ENCODE results near the gene RFX4.
"Not testable (repeated sequence)": the region's sequence is repeated elsewhere in the genome, so short reads cannot be mapped to it uniquely, and the experiment has no call there.

RFX4 gene

DNA sequence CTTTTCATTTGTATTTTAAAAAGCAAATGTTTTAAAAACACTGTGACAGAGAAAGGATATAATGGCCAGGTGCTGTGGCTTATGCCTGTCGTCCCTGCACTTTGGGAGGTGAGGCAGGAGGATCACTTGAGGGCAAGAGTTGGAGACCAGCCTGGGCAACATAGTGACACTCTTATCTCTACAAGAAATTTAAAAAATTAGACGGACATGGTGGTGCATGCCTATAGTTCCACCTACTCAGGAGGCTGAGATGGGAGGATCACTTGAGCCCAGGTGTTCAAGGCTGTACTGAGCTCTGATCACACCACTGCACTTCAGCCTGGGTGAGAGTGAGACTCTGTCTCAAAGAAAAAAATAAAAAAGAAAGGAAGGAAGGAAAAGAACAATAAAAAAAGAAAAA is 7.8 kb downstream of the RFX4 start:
- no peak for DNase-seq (ENCODE audit: low read depth)

GRCh38 chr12:106594447-106594846 is 11.6 kb downstream of the RFX4 start:
- no peak for DNase-seq (ENCODE audit: low read depth)

DNA sequence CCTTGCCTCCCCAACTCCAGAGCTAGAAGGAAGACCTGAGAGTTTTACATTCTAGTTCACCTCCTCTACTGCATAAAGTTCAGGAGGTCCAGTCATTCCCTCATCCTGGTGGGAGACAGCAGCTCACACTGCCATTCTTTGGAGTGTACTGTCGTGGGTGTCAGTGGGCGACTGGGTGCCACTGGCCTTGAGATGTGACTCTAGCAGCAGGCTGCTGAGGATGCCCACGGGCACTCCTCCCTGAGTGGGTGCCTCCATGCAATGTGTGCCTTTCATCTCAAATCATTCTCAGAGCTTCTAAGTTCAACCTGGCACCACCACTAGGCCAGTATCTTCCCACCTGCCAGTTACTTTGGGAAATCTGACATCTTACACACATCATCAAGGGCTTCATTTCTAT is 12.5 kb downstream of the RFX4 start:
- DNase-seq (ENCODE audit: low read depth): no peak

DNA sequence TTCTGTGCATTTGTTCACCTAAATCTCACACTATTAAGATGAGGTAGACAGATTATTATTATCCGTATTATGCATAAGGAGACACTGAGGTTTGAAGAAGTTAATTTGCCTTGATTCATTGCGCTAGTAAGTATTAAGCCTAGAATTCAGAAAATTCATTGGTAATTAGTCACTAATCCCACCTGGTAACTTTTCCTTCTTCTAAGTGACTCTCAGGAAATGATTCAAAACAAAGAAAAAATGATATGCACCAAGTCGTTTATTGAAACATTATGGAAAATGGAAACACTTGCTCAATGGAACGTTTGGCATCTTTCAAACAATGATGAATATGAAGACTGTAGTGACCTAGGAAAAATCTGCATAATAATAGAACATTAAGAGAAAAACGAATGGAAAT is 15.2 kb downstream of the RFX4 start:
- DNase-seq (ENCODE audit: low read depth): no peak

GRCh38 chr12:106599302-106599701 is 16.5 kb downstream of the RFX4 start:
- DNase-seq (ENCODE audit: low read depth): no peak

- DNase-seq (ENCODE audit: low read depth): no peak
These were observed 17.7 kb downstream of the RFX4 start for GRCh38 chr12:106600503-106600902.

DNA sequence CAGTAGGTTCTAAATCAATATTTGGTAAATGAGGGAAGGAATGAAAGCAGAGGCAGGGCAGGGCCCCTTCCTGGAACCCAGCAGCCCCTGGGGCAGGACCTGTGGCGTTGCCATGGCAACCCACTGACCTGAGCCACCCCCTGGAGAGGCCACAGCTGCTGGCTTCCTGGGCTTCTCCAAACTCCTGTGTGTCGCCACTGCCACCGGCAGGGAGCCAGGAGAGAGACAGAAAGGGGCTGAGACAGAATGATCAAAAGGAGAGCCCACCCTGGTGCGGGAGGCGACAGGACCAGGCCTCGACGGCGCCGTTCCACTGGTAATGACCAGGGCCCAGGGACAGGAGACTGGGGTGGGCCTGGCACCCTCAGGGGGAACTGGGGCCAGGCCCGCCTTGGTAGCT is 18.2 kb downstream of the RFX4 start:
- no peak for DNase-seq (ENCODE audit: low read depth)

DNA sequence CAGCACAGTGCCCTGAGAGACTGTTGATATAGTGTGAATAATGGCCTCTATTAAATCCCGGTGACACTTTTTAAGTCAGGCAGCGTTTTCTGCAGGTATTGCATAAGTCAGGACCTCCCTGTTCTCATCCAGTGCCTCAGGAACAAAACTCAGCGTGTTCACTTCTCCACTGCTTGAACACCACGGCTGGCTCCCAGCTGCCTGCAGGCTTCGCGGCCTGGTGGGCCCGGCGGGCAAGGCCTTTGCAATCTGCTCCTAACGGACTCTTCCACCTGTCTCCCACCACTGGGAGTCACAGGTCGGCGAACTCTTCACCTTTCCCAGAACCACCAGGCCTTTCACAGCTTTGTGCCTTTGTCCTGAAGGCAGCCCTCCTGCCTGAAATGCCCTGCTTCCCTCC is 18.7 kb downstream of the RFX4 start:
- no peak for DNase-seq (ENCODE audit: low read depth)

- DNase-seq (ENCODE audit: low read depth): no peak
These were observed 19.3 kb downstream of the RFX4 start for GRCh38 chr12:106602076-106602475.

DNA sequence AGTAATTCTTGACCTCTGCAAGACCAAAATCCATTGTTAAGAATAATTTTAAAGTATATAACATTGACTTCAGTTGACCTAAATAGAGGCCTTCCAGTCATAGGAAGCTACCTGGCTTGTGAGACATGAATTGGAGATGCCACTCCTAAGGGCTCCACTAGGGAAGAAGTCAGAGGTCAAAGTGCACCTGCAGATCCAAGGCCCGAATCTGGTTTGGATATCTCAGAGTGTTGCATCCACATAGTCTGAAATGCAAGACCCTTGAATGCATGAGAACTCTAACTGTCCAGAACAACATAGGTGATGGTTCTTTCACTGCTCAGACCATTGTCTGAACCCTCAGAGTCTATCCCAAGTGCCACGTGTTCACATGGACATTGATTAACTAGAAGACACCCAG is 22.4 kb downstream of the RFX4 start:
- DNase-seq (ENCODE audit: low read depth): no peak

DNA sequence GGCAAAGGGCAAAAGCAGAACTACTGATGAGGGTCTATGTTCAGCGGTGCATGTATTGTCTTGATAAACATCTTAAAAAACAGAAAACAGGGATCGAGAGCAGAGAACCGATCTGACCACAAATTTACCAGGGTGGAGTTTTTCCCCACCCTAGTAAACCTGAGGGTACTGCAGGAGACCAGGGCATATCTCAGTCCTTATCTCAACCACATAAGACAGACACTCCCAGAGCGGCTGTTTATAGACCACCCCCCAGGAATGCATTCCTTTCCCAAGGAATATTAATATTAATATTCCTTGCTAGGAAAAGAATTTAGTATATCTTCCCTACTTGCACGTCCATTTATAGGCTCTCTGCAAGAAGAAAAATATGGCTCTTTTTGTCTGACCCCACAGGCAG is 37.8 kb downstream of the RFX4 start:
- not testable (repeated sequence) for DNase-seq (ENCODE audit: low read depth)

DNA sequence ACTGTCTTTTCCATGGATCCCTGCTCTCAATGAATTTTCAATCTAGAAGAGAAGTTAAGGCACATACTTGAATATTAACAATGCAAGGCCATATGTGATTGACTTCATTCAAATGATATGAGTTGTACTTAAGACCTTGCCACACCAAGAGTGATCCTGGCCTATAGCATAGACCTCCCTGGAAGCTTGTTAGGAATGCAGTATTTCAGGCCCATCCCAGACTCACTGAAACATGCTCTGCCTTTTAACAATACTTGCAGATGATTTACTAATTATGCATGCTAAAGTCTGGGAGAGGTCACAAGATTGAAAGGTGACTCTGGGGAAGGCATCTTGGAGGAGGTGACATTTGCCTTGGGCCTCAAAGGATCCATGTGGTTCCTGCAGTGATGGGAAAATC is 43.2 kb downstream of the RFX4 start:
- no peak for DNase-seq (ENCODE audit: low read depth)

DNA sequence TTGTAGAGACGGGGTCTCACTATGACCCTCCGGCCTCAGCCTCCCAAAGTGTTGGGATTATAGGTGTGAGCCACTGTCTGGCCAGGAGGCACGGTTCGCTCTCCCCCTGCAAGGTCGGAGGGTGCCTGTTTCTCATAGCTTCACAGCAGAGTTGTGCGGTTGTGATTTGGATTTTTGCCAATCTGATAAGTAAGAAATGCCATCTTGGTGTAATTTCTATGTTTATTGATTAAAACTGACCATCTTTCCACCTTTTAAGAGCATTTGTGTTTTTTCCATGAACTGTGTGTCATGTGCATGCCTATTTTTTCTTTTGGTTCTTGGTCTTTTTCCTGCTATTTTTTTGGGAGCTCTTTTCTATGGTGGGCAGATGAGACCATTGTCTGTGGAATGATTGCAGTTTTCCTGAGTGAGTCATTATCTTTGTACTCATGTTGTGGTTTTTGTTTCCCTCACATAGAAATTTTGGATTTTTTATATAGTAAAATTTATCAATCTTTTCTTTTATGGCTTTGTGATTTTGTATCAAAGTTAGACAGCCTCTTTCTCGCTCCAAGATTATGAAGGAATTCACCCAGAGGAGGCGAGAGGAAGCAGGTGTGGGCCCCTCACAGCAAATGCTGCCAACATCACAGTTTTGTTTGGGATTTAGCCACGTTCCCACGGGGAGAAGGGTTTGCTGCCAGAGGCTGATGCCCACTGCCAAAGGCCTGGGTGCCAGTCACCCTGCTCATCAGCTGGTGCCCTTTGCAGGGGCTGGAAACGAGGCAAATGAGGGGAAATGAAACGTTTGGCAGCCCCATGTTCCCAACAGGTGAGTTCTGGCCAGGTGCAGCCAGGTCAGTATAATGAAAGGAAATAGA is 47.2 kb downstream of the RFX4 start:
- no peak for DNase-seq (ENCODE audit: low read depth)

- no peak for DNase-seq (ENCODE audit: low read depth)
These were observed 48.3 kb downstream of the RFX4 start for GRCh38 chr12:106631150-106631549.

DNA sequence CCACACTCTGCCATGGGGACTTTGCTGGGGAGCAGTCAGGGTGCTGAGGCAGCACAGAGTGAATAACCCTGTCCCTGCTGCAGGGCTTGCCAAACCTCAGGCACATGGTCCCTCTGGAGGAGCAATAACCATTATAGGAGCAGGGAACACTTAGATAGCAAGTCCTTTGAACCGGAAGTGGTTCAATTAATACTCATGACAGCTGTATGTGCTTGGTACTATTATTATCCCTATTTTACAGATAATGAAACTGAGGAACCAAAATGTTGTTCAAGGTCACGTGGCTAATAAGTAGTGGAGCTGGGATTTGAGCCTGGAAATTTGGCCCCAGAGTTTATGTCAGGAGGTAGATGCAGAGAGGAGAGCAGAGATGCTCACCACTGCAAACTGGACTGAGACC is 49.0 kb downstream of the RFX4 start:
- no peak for DNase-seq (ENCODE audit: low read depth)

DNA sequence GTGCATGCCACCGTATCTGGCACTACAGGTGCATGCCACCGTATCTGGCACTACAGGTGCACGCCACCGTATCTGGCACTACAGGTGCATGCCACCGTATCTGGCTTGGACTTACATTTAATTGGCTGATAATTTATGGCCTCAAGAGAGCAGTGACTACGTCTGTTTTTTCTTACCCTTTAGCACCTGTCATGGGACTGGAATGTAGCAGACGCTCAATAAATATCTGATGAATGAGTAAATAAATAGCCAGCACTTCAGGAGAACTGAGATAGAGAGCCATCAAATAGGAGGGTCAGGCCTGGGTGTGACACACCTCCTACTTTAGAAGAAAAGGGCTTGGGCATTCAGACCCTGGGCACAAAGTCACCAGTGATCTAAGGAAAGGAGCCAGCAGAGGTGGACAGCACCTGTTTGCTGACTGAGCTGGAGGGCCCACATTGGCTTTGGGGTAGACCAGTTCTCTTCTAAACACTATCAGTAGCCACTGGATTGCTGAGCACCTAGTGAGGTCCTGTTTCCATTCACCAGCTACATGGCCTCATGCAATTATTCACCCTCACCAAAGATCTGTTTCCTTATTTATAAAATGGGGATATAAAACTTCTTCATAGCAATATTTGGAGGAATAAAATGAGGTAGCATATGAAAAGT is 50.1 kb downstream of the RFX4 start:
- DNase-seq (ENCODE audit: low read depth): no peak

- DNase-seq (ENCODE audit: low read depth): no peak
These were observed 50.6 kb downstream of the RFX4 start for GRCh38 chr12:106633451-106633823.

DNA sequence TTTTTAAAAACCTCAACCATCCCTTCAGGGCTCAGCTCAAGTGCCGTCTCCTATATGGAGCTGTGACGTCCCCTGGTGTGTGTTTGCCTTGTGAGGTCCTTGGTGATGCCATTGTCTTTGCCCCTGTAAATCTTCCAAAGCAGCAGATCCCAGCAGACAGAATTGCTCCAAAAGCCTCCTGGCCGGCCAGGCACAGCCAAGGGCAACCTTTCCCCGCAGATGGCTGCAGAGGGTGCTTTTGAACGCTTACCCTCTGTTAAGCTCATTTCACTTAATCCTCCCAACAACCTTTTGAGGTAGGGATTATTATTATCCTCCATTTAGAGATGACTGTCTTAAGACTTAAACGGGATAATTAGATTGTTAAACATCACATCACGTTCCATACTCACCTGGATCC is 51.4 kb downstream of the RFX4 start:
- no peak for DNase-seq (ENCODE audit: low read depth)

DNA sequence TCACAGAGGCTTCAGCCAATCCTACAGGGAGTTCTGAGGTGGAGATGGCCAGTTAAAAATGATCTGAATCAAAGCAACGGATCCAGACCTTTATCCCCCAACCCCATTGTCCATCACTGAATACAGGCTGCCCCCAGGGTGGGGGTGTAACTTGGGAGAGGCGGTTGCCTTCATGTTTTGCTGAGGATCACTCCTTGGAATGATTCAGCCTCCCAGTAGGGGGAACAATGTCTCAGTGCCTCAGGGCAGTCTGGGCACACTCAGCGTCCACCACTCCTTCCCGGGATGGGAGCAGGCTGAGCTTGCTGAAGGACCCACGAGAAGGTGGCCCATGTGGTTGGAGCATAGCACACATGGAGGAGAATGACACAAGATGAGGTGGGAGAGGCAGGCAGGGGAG is 60.2 kb downstream of the RFX4 start:
- DNase-seq (ENCODE audit: low read depth): no peak

DNA sequence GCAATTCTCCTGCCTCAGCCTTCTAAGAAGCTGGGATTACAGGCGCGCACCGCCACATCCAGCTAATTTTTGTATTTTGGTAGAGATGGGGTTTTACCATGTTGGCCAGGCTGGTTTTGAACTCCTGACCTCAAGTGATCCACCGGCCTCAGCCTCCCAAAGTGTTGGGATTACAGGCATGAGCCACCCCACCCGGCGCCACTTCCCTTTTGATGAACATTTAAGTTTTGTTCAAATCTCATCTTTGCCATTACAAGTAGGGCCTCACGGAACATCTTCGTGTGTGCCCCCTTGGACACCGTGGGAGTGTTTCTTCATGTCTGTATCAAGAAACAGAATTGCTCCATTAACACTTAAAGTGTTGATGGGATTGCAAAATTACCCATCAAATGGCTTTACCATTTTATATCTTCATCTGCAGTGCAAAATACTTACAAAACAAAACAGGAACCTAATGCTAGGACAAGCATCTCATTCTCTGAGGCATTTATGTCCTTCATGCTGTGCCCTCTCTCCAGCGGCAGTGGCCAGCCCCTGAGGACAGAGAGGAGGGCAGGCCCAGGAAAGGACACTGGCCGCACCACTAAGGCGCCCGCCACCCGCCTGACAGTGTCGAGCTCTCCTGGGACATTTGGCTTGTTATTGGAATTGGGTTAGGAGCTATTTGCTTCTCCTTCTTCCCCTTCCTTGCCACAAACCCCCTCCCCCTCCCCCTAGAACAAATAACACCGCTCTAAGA is 61.7 kb downstream of the RFX4 start:
- DNase-seq (ENCODE audit: low read depth): no peak

DNA sequence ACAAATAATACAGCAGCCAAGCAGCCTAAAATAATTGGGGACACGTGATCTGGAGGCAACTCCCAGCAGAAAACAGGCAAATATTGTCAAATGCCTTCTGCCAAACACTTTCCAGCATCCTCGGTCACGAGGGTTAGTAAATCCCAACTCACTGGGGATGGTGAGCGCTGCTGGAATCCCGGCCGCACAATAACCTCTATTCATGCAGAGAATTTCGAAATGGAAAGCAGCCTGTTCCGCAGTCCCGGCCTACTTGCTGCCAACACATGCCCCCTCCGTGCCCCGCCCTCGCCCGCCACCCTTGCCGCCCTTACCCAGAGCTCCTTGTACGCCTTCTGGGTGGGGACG is 62.2 kb downstream of the RFX4 start:
- DNase-seq (ENCODE audit: low read depth): no peak

DNA sequence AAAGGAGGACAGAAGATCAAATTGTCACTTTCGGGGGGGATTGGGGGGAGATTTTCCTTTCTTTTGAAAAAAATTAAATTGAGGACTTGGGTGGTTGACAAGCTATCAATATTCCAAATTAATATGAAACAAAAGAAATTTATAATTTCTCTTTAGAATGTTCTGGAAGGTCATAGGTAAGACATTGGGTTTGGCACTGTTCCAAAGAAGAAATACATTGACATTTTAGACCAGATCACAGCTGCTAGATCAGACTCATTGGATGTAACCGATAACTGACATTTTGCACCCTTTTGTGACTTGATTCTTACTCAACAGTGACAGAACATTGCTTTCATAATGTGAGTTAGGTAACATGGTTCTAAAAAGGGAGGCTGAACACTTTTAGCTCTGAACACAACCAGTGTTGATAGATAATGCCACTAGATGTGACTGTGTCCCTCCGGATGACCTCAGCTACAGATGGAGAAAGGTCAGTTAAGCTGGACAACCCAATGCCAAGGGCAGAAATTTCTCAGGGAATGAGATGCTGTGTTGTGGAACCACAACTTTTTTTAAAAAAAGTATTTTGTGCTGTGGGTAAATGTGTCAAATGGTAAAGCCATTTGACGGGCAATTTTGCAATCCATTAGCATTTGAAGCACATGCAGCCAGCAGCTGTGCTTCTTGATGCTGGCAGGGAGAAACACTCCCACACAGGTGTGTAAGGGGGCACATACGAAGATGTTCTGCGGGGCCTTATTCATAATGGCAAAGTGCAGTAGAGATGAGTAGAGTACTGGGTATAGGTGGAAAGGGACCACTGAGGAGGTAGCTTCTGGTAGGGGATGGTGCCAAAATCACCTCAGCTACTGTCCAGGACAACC is 62.9 kb downstream of the RFX4 start:
- no peak for DNase-seq (ENCODE audit: low read depth)

Data from T follicular helper cell (primary cell).